H1 (cell line): ENCODE measurements around the gene CIROP. TPM values are rescaled to one million over a fixed set of nuclear protein-coding genes. Genes with fewer than 3 reads are reported as not detected.

Experiments used
- CTCF ChIA-PET: fragments of 300-600 bp; sonication (Branson Sonifier 250); formaldehyde crosslinking; loops from one replicate; lab custom pipeline; 2021; ENCODE audit not compliant: partially characterized antibody; lab: Charles Lee
- POLR2A ChIA-PET: fragments of 300-600 bp; sonication (Branson Sonifier 250); formaldehyde crosslinking; loops from one replicate; lab custom pipeline; 2021; ENCODE audit warnings: inconsistent platforms; ENCODE audit not compliant: partially characterized antibody; lab: Charles Lee
- DNase-seq, 2 experiments: peaks; one replicate each; pipeline versions ENCODE4 v3.0.0 to v3.0.0-alpha.2; 2010 to 2022; ENCODE audit warnings: low spot score in 2 of 2, low read depth in 1 of 2, mixed read lengths in 1 of 2
- FAIRE-seq: peaks from 2 replicates; lab custom pipeline; 2011; peaks lifted over from hg19 to GRCh38; lab: Jason Lieb, UNC
- H2AFZ ChIP-seq: 2 replicates; pipeline ENCODE4 v1.8.1; 2012; ENCODE audit warnings: low read length, inconsistent platforms
- H2AK5ac ChIP-seq: 2 replicates; pipeline ENCODE4 v1.6.1; 2013; ENCODE audit warnings: low read depth, low read length
- H2BK120ac ChIP-seq: replicated peaks from 2 replicates; pipeline ENCODE3; 2013; ENCODE audit warnings: low read depth, low read length, inconsistent platforms
- H2BK12ac ChIP-seq: 2 replicates; pipeline ENCODE4 v1.6.1; 2013; ENCODE audit warnings: low read depth, low read length
- H2BK15ac ChIP-seq: 2 replicates; pipeline ENCODE4 v1.6.1; 2013; ENCODE audit warnings: low read length
- H2BK20ac ChIP-seq: 2 replicates; pipeline ENCODE4 v1.6.1; 2013; ENCODE audit warnings: low read length
- H2BK5ac ChIP-seq: 2 replicates; pipeline ENCODE4 v1.6.1; 2013; ENCODE audit warnings: low read depth, low read length
- H3K14ac ChIP-seq: 2 replicates; pipeline ENCODE4 v1.6.1; 2013; ENCODE audit warnings: inconsistent platforms; ENCODE audit not compliant: insufficient read length
- H3K18ac ChIP-seq: 2 replicates; pipeline ENCODE4 v1.6.1; 2013; ENCODE audit warnings: low read length; ENCODE audit errors: extremely low read depth
- H3K23ac ChIP-seq: 2 replicates; pipeline ENCODE4 v1.6.1; 2013; ENCODE audit warnings: inconsistent platforms; ENCODE audit not compliant: insufficient read length
- H3K23me2 ChIP-seq: 2 replicates; pipeline ENCODE4 v1.6.1; 2013; ENCODE audit warnings: low read depth, low read length
- H3K27ac ChIP-seq: 2 replicates; pipeline ENCODE4 v1.6.1; 2011; ENCODE audit warnings: low read depth, low read length, inconsistent platforms
- H3K27me3 ChIP-seq, 4 experiments: replicated peaks in 1 of 4; 1 replicate in 1 of 4; 2 replicates in 3 of 4; pipeline versions ENCODE4 v1.6.1 to v1.8.1; 2011 to 2013; ENCODE audit warnings: low read length in 3 of 4, mild to moderate bottlenecking in 3 of 4, inconsistent platforms in 2 of 4, mixed read lengths in 2 of 4, moderate library complexity in 1 of 4; ENCODE audit not compliant: control insufficient read depth in 3 of 4, insufficient read depth in 3 of 4; ENCODE audit errors: extremely low read depth in 1 of 4
- H3K36me3 ChIP-seq, 4 experiments: 2 replicates each; pipeline versions ENCODE4 v1.6.1 to v1.8.1; 2011 to 2013; ENCODE audit warnings: mild to moderate bottlenecking in 4 of 4, low read length in 3 of 4, moderate library complexity in 2 of 4, control low read depth in 1 of 4, inconsistent platforms in 1 of 4; ENCODE audit not compliant: insufficient read depth in 4 of 4, control insufficient read depth in 2 of 4
- H3K4ac ChIP-seq: replicated peaks from 2 replicates; pipeline ENCODE3; 2013; ENCODE audit warnings: low read length, low read depth, mixed read lengths, inconsistent platforms; ENCODE audit not compliant: insufficient read length
- H3K4me1 ChIP-seq, 4 experiments: replicated peaks in 1 of 4; 1 replicate in 1 of 4; 2 replicates in 3 of 4; pipeline versions ENCODE4 v1.6.1 to v1.8.1; 2011 to 2013; ENCODE audit warnings: low read length in 3 of 4, inconsistent platforms in 2 of 4, mixed read lengths in 1 of 4; ENCODE audit not compliant: insufficient read depth in 4 of 4, control insufficient read depth in 3 of 4
- H3K4me2 ChIP-seq, 2 experiments: 2 replicates each; pipeline versions ENCODE4 v1.6.1 to v1.8.1; 2011 to 2013; ENCODE audit warnings: low read depth in 2 of 2, low read length in 2 of 2, control low read depth in 1 of 2, inconsistent platforms in 1 of 2, mild to moderate bottlenecking in 1 of 2; ENCODE audit not compliant: insufficient read depth in 1 of 2
- H3K4me3 ChIP-seq, 4 experiments: fragments of 200-600, 300-600 bp in 1 of 4; sonication (generic), shearing (Covaris generic), sonication (Bioruptor Twin) in 1 of 4; 2 replicates each; pipeline versions ENCODE4 v1.5.1 to v1.8.1; 2011 to 2016; ENCODE audit warnings: low read length in 4 of 4, low read depth in 3 of 4, control low read depth in 2 of 4, inconsistent platforms in 2 of 4, mild to moderate bottlenecking in 2 of 4, mixed read lengths in 1 of 4, moderate library complexity in 1 of 4; ENCODE audit not compliant: insufficient read depth in 2 of 4; ENCODE audit errors: extremely low read depth in 1 of 4
- H3K56ac ChIP-seq: replicated peaks from 2 replicates; pipeline ENCODE3; 2013; ENCODE audit warnings: low read depth, mild to moderate bottlenecking, mixed read lengths, low read length, inconsistent platforms; ENCODE audit not compliant: insufficient read length
- H3K79me1 ChIP-seq: 2 replicates; pipeline ENCODE4 v1.6.1; 2013; ENCODE audit warnings: low read depth, low read length, control low read depth
- H3K79me2 ChIP-seq, 2 experiments: 2 replicates each; pipeline versions ENCODE4 v1.6.1 to v1.8.1; 2012 to 2013; ENCODE audit warnings: low read length in 2 of 2, mild to moderate bottlenecking in 2 of 2, inconsistent platforms in 1 of 2; ENCODE audit not compliant: insufficient read depth in 2 of 2, control insufficient read depth in 1 of 2
- H3K9ac ChIP-seq, 4 experiments: replicated peaks in 1 of 4; 1 replicate in 1 of 4; 2 replicates in 3 of 4; pipeline versions ENCODE4 v1.6.1 to v1.8.1; 2011 to 2013; ENCODE audit warnings: low read depth in 3 of 4, low read length in 3 of 4, control low read depth in 2 of 4, mild to moderate bottlenecking in 2 of 4, moderate library complexity in 2 of 4, inconsistent platforms in 1 of 4; ENCODE audit errors: extremely low read depth in 1 of 4
- H3K9me3 ChIP-seq, 2 experiments: 2 replicates each; pipeline versions ENCODE4 v1.6.1 to v1.8.1; 2012 to 2013; ENCODE audit warnings: mild to moderate bottlenecking in 2 of 2, moderate library complexity in 2 of 2, control low read depth in 1 of 2, inconsistent platforms in 1 of 2, low read depth in 1 of 2, low read length in 1 of 2, mixed read lengths in 1 of 2; ENCODE audit not compliant: insufficient read depth in 2 of 2
- H4K20me1 ChIP-seq, 2 experiments: replicated peaks in 1 of 2; 2 replicates each; pipeline versions ENCODE3 to v1.8.1; 2011 to 2013; ENCODE audit warnings: inconsistent platforms in 2 of 2, low read length in 2 of 2, mild to moderate bottlenecking in 1 of 2; ENCODE audit not compliant: insufficient read depth in 2 of 2, control insufficient read depth in 1 of 2
- H4K5ac ChIP-seq: 2 replicates; pipeline ENCODE4 v1.6.1; 2013; ENCODE audit warnings: low read length, low read depth, mixed read lengths, inconsistent platforms; ENCODE audit not compliant: insufficient read length
- H4K8ac ChIP-seq: 2 replicates; pipeline ENCODE4 v1.8.0; 2013; ENCODE audit warnings: mild to moderate bottlenecking, moderate library complexity, low read length, inconsistent platforms; ENCODE audit not compliant: insufficient read depth; ENCODE audit errors: extremely low read depth
- H4K91ac ChIP-seq: replicated peaks from 2 replicates; pipeline ENCODE3; 2013; ENCODE audit warnings: low read length, mixed read lengths, inconsistent platforms; ENCODE audit not compliant: insufficient read length
- HDAC2 ChIP-seq, 2 experiments: fragments of 300-600 bp in 1 of 2; sonication (generic) in 1 of 2; IDR thresholded peaks; 2 replicates each; pipeline ENCODE4 v1.6.1; 2011 to 2012; ENCODE audit warnings: low read depth in 2 of 2, low read length in 2 of 2, mild to moderate bottlenecking in 2 of 2, moderate library complexity in 2 of 2, borderline replicate concordance in 1 of 2, inconsistent platforms in 1 of 2
- WGBS, 2 experiments: shearing (Covaris generic) in 1 of 2; methylation state at CpG; one replicate each; pipeline versions ENCODE4 v1.1.6 to v1.1.7; 2013 to 2015; ENCODE audit warnings: low lambda C conversion rate in 2 of 2, mixed read lengths in 2 of 2, inconsistent platforms in 1 of 2, low coverage in 1 of 2, missing lambda C conversion rate in 1 of 2; ENCODE audit not compliant: insufficient replicate concordance in 2 of 2, insufficient coverage in 1 of 2, insufficient read length in 1 of 2; ENCODE audit errors: extremely low coverage in 1 of 2, missing lambda C conversion rate in 1 of 2; 5-methylcytosine and 5-hydroxymethylcytosine counted together
- polyA plus RNA-seq, 7 experiments: library from polyadenylated mRNA; depleted of rRNA in 3 of 7; stranded (reverse) in 5 of 7; unstranded in 2 of 7; fragments of >200 nt in 5 of 7; fragments of 200-250 nt in 2 of 7; gene quantifications; 1 replicate in 5 of 7; 2 replicates in 1 of 7; 4 replicates in 1 of 7; pipeline versions ENCODE4 v1.2.1 to v1.2.3, GENCODE V29; 2011 to 2013; ENCODE audit warnings: missing spikeins in 2 of 7, mixed read lengths in 2 of 7
- total RNA-seq: library from RNA; stranded (reverse); fragmentation: NEBNext Ultra II Directional; extraction: Animal tissue kit (Norgen Biotek cat#: 25700); gene quantifications from 2 replicates; pipeline ENCODE4 v1.2.1, GENCODE V29; 2021

The CIROP gene
- total and polyA plus RNA-seq, 2 of the 8 experiments (the other 6 are each of a cell fraction or from before 2014, with no cell fraction given): 0.06 TPM; not detected in 1

- H2BK12ac ChIP-seq: no peak overlapping the region
- POLR2A ChIA-PET: interaction anchor here (0.9 to 2.4 kb wide), 8 partner anchors 12 to 69 kb away, joined by 3 to 8 read pairs (median 5); partner anchors contain the start of gene AJUBA
- H2BK20ac ChIP-seq: no peak overlapping the region
- H3K9ac ChIP-seq: no peak overlapping the region
- peaks cover 0 to 2% of the 10 kb centered on the region in 2 experiments for H4K20me1 ChIP-seq
- H3K18ac ChIP-seq: no peak overlapping the region
- no peak overlapping the region for H3K56ac ChIP-seq
- WGBS, 2 experiments: 91% methylated on average over 5 of the region's 5 CpGs; no CpG with 5 or more reads in 1 of the 2 experiments
- no peak overlapping the region for H2AFZ ChIP-seq
- no peak overlapping the region for H4K5ac ChIP-seq
- H3K23ac ChIP-seq: no peak overlapping the region
- H2AK5ac ChIP-seq: no peak overlapping the region
- H3K27me3 ChIP-seq: no peaks in the 10 kb centered on the region
- H3K79me1 ChIP-seq: no peaks in the 10 kb centered on the region
- DNase-seq (no peak), FAIRE-seq (no peak)
- no peaks in the 10 kb centered on the region for H3K79me2 ChIP-seq
- peaks cover 0 to 7% (median 4%) of the 10 kb centered on the region in 4 experiments; a peak in 5 of 7 replicates for H3K4me1 ChIP-seq
- H3K9me3 ChIP-seq: no peaks in the 10 kb centered on the region
- TF ChIP-seq HDAC2 (IDR thresholded peaks at IDR 0.05; ENCODE audit: borderline replicate concordance in 1 of 2, low read depth in 2 of 2, low read length in 2 of 2): no peak
- TF ChIP-seq, all 59 proteins: peak for 0
- Histone ChIP-seq H3K27ac (no peak overlapping the region), H3K23me2 (peaks cover 3% of the 10 kb centered on the region; the same call in 1 of the 2 replicates), H3K14ac (no peak overlapping the region), H2BK5ac (no peak overlapping the region), H2BK120ac (no peak overlapping the region), H3K4me3 (no peak overlapping the region), H3K36me3 (peaks cover 0 to 10% (median 3%) of the 10 kb centered on the region in 4 experiments; a peak in 5 of 8 replicates), H4K91ac (no peak overlapping the region), H2BK15ac (no peak overlapping the region), H3K4ac (no peak overlapping the region), H3K4me2 (no peak overlapping the region), H4K8ac (no peak overlapping the region)
- CTCF ChIA-PET: interaction anchor here (0.5 to 29.2 kb wide), 22 partner anchors 9 to 121 kb away, joined by 3 to 785 read pairs (median 4); partner anchors contain the start of genes AJUBA and PSMB11
These were observed 53.4 kb downstream of the CIROP start for GRCh38 chr14:23051141-23052057.
